GM18520 (cell line): ENCODE measurements around the gene CBLIF.
"Not testable (repeated sequence)": the region's sequence is repeated elsewhere in the genome, so short reads cannot be mapped to it uniquely, and the experiment has no call there.

Experiments
- ATAC-seq: cut with Tn5 transposase; IDR thresholded peaks from one replicate; pipeline ENCODE4 v1.9.1; 2021; ENCODE audit not compliant: unreplicated experiment

CBLIF gene

GRCh38 chr11:59845399-59845798, at the start of gene CBLIF:
CBLIF (minus strand) TSS chr11:59845499; CDS start chr11:59845453, 46 bp downstream.
- ATAC-seq = no peak

- no peak for ATAC-seq
Observed at GRCh38 chr11:59894616-59895015, 49.3 kb upstream of the CBLIF start.

GRCh38 chr11:59891781-59892181, 46.5 kb upstream of the CBLIF start:
- no peak for ATAC-seq

- ATAC-seq = not testable (repeated sequence)
Observed at GRCh38 chr11:59887156-59887555, 41.9 kb upstream of the CBLIF start.

- no peak for ATAC-seq
Observed at GRCh38 chr11:59883597-59883996, 38.3 kb upstream of the CBLIF start.

- no peak for ATAC-seq
Observed at GRCh38 chr11:59879567-59879966, 34.3 kb upstream of the CBLIF start.

- ATAC-seq = no peak
Observed at GRCh38 chr11:59878575-59878974, 33.3 kb upstream of the CBLIF start, which contains the start of gene OOSP3. OOSP3 (plus strand) TSS chr11:59878782; CDS start chr11:59878809, 27 bp downstream.

- no peak for ATAC-seq
Observed at GRCh38 chr11:59877784-59878183, 32.5 kb upstream of the CBLIF start.

GRCh38 chr11:59877325-59877724, 32.0 kb upstream of the CBLIF start:
- no peak for ATAC-seq

GRCh38 chr11:59875856-59876519, 30.7 kb upstream of the CBLIF start:
- no peak for ATAC-seq

GRCh38 chr11:59872076-59872475, 26.8 kb upstream of the CBLIF start:
- no peak for ATAC-seq

GRCh38 chr11:59867946-59868345, 22.6 kb upstream of the CBLIF start:
- no peak for ATAC-seq

GRCh38 chr11:59866836-59867235, 21.5 kb upstream of the CBLIF start:
- ATAC-seq = no peak

- no peak for ATAC-seq
Observed at GRCh38 chr11:59866397-59866796, 21.1 kb upstream of the CBLIF start, which contains the start of gene TCN1. TCN1 (minus strand) TSS chr11:59866487; CDS start chr11:59866470, 17 bp downstream.

GRCh38 chr11:59865031-59865430, 19.7 kb upstream of the CBLIF start:
- no peak for ATAC-seq

- no peak for ATAC-seq
Observed at GRCh38 chr11:59862252-59862651, 17.0 kb upstream of the CBLIF start.

GRCh38 chr11:59859673-59860072, 14.4 kb upstream of the CBLIF start:
- ATAC-seq = no peak

GRCh38 chr11:59857439-59858434, 12.4 kb upstream of the CBLIF start:
- no peak for ATAC-seq

GRCh38 chr11:59854871-59855270, 9.6 kb upstream of the CBLIF start:
- ATAC-seq = no peak

GRCh38 chr11:59851416-59851815, 6.1 kb upstream of the CBLIF start:
- not testable (repeated sequence) for ATAC-seq

- not testable (repeated sequence) for ATAC-seq
Observed at GRCh38 chr11:59849551-59849950, 4.3 kb upstream of the CBLIF start.

GRCh38 chr11:59849129-59849528, 3.8 kb upstream of the CBLIF start:
- no peak for ATAC-seq
